ENCODE data around the gene KPNA4.

GRCh38 chr3:160583451-160583850 is 18.1 kb upstream of the KPNA4 start:
- TF ChIP-seq, protein P1, sequence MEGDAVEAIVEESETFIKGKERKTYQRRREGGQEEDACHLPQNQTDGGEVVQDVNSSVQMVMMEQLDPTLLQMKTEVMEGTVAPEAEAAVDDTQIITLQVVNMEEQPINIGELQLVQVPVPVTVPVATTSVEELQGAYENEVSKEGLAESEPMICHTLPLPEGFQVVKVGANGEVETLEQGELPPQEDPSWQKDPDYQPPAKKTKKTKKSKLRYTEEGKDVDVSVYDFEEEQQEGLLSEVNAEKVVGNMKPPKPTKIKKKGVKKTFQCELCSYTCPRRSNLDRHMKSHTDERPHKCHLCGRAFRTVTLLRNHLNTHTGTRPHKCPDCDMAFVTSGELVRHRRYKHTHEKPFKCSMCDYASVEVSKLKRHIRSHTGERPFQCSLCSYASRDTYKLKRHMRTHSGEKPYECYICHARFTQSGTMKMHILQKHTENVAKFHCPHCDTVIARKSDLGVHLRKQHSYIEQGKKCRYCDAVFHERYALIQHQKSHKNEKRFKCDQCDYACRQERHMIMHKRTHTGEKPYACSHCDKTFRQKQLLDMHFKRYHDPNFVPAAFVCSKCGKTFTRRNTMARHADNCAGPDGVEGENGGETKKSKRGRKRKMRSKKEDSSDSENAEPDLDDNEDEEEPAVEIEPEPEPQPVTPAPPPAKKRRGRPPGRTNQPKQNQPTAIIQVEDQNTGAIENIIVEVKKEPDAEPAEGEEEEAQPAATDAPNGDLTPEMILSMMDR (IDR thresholded peaks at IDR 0.05; ENCODE audit: low read depth, low read length, poor library complexity, severe bottlenecking), result no peak
- TF ChIP-seq EZH2phosphoT487 (IDR thresholded peaks at IDR 0.05; ENCODE audit: borderline replicate concordance, low read length), result no peak
